ENCODE measurements around the gene C1orf198.

GRCh38 chr1:230794431-230794830 lies 73.9 kb downstream of the C1orf198 start:
- TF ChIP-seq CTCF (IDR thresholded peaks at IDR 0.05; ENCODE audit: low read depth, low read length, missing input control) = no peak
- TF ChIP-seq TAF1 (conservative IDR thresholded peaks at IDR 0.05) = no peak
- TF ChIP-seq REST (IDR thresholded peaks at IDR 0.05) = no peak
- TF ChIP-seq SP1 (IDR thresholded peaks at IDR 0.05) = no peak
- no peak for TF ChIP-seq RXRA (IDR thresholded peaks at IDR 0.05)
- TF ChIP-seq EGR1 (IDR thresholded peaks at IDR 0.05; ENCODE audit: low read depth in 2 of 2) = no peak
- TF ChIP-seq GABPA (IDR thresholded peaks at IDR 0.05 in 1 of 2, conservative IDR thresholded peaks at IDR 0.05 in 1 of 2) = no peak
